Subcutaneous adipose tissue (tissue), 4 donors: ENCODE measurements around the gene PDLIM1. TPM values are rescaled to one million over a fixed set of nuclear protein-coding genes. Genes with fewer than 3 reads are reported as not detected.

ENCODE experiments used
- CTCF ChIP-seq: fragments of 450-650 bp; IDR thresholded peaks from one replicate; pipeline ENCODE4 v1.5.1; 2016; ENCODE audit warnings: low read depth, mild to moderate bottlenecking, control low read depth, antibody characterized with exemption, moderate library complexity
- total RNA-seq, 4 donors: library from RNA; depleted of rRNA; stranded (reverse); fragments of >200 nt; gene quantifications; one replicate each; pipeline ENCODE4 v1.1.0, GENCODE V29; 2016

Gene PDLIM1
- total RNA-seq, 4 donors from 2014 or later: 79.2 to 118 (median 96.4) TPM

DNA sequence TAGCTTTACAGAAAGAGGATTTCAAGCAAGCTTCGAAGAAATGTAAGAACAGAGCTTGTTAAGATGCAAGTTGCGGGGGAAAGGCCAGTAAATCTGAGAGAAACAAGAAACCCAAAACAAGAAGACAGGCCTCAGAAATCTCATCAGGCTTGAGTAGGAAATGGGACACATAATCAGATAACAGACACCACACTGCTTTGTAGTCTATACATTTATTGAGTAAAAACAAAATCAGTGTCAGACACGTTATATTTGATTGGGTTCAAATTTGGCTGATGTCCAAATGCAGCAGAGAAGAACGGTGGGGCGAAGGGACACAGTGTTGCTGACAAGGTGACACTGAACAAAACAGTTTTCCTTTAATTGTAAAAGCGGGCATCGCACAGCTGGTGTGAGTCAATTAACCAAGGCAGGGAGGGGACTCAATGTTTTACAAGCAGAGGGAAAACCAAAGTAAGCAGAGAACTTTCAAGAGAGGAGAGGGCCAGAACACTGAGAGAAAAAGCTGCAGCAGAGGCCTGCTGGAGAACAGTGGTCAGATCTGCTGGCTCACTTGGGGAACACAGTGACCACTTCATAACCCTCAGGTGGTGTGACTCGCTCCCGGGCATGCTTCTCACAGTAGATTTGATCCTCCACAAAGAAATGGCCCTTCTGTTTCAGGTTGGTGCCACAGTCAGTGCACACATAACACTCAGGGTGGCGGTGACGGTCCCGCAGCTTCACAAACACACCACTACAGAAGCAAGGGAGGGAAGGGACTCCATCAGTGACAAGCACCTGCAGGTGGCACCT lies 53.2 kb downstream of the PDLIM1 start:
- TF ChIP-seq CTCF: no peak

GRCh38 chr10:95236068-95236903 lies 54.5 kb downstream of the PDLIM1 start:
- no peak for TF ChIP-seq CTCF

GRCh38 chr10:95235676-95236067 lies 55.1 kb downstream of the PDLIM1 start:
- no peak for TF ChIP-seq CTCF

DNA sequence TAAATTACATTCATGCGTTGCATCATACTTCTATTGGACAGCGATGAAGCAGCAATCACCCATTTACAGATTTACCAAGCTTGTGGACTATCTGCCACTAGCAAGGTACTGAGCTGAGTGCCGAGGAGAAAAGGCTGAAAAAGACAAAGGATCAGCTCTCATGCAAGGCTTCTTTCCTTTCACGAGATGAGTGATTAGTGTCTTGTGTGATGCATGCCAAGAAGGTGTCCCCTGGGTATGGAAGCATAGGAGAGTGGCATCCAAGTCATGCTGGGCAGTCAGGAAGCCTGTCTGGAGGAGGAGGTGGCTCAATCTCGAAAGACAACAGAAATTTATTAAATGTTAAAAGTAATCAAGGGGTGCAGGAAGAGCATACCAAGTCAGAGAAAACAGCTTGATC lies 55.9 kb downstream of the PDLIM1 start:
- TF ChIP-seq CTCF: no peak

DNA sequence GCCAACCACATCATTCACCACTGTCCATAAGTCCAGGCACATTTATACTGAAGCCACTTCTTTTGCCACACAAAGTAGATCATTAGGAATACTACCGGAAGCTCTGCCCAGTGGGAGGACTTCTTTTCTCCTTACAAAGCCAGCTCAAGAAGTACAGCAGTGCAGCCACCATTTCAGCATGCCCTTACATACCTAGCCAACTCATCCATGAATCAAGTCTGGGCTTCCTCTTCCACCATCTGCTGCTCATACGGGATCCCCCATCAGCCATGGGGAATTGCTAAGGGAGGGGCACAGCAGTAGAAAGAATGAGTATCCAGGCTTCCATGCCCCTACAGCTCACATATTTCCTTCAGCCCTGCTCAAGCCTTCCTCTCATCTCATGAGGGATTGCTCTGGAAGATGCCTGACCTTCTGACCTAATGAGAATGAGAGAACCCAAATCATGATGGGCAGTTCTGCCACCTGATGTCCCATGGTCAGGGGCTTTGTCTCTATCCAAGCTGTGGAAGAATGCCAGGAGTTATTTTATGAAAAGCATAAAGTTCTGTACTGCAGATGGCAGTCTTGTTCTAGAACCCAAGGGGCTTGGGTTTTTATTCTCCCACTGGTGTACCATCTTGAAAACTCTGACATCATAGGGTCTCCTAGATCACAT lies 57.3 kb downstream of the PDLIM1 start:
- no peak for TF ChIP-seq CTCF

- no peak for TF ChIP-seq CTCF
These were observed 60.8 kb downstream of the PDLIM1 start for GRCh38 chr10:95229724-95230627.
